Bone marrow (tissue), 2 donors: Measurements from ENCODE around the gene HORMAD1.
"Not testable (repeated sequence)": the region's sequence is repeated elsewhere in the genome, so short reads cannot be mapped to it uniquely, and the experiment has no call there.

Experiments used
- DNase-seq, 2 donors: peaks; one replicate each; lab custom pipeline; 2025; lab: John Stamatoyannopoulos, UW

Gene HORMAD1, protein sequence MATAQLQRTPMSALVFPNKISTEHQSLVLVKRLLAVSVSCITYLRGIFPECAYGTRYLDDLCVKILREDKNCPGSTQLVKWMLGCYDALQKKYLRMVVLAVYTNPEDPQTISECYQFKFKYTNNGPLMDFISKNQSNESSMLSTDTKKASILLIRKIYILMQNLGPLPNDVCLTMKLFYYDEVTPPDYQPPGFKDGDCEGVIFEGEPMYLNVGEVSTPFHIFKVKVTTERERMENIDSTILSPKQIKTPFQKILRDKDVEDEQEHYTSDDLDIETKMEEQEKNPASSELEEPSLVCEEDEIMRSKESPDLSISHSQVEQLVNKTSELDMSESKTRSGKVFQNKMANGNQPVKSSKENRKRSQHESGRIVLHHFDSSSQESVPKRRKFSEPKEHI

GRCh38 chr1:150720703-150721102 is at the start of gene HORMAD1:
HORMAD1 (minus strand) TSS chr1:150720895; CDS start chr1:150719505, 1,390 bp downstream.
- DNase-seq, result no peak

DNA sequence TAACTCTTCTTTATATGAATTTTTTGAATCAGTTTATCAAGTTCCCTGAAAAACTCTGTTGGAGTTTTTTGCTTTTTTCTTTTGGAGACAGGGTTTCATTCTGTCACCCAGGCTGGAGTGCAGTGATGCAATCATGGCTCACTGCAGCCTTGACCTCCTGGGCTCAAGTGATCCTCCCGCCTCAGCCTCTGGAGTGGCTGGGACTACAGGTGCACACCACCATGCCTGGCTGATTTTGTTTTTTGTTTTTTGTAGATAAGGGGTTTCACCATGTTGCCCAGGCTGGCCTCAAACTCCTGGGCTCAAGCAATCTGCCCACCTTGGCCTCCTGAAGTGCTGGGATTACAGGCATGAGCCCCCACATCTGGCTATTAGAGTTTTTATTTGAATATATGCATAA is 47.0 kb upstream of the HORMAD1 start:
- not testable (repeated sequence) for DNase-seq

DNA sequence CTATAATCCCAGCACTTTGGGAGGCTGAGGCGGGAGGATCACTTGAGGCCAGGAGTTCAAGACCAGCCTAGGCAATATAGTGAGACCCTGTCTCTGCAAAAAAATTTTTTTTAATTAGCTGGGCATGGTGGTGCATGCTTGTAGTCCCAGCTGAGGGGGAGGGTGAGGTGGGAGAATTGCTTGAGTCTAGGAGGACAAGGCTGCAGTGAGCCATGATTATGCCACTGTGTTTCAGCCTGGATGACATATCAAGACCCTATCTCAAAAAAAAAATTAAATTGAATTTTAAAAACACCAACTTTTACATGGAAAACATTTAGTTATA is 45.2 kb upstream of the HORMAD1 start:
- DNase-seq, result not testable (repeated sequence)

- DNase-seq, result peak in 1 of 2 donors; percentile 84
These were observed 44.7 kb upstream of the HORMAD1 start, which contains the start of gene CTSS for GRCh38 chr1:150765296-150765976. CTSS (minus strand) TSS chr1:150765778; CDS start chr1:150764763, 1,015 bp downstream.

- DNase-seq, result no peak
These were observed 44.0 kb upstream of the HORMAD1 start for GRCh38 chr1:150764617-150765101.

DNA sequence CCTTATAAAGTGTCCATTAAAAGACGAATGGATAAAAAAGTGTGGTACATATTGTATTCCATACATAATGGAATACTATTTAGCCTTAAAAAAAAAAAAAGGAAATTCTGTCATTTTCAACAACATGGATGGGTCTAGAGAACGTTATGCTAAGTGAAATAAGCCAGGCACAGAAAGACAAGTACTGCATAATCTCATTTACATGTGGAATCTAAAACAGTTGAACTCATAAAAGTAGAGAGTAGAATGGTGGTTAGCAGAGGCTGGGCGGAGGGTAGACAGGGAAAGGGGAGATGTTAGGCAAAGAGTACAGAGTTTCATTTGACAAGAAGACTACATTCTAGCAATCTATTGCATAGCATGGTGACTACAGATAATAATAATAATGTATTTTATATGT is 42.3 kb upstream of the HORMAD1 start:
- no peak for DNase-seq

DNA sequence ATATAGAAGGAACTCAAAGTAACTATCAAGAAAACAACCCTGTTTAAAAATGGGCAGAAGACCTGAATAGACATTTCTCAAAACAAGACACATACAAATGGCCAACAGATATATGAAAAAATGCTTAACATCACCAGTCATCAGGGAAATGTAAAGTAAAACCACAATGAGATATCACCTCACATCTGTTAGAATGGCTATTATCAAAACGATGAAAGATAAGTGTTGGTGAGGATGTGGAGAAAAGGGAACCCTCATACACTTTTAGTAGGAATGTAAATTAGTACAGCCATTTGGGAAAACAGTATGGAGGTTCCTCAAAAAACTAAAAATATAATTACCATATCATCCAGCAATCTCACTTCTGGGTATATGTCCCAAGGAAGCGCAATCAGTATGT is 41.9 kb upstream of the HORMAD1 start:
- DNase-seq, result no peak

- DNase-seq, result no peak
These were observed 41.1 kb upstream of the HORMAD1 start for GRCh38 chr1:150761801-150762200.

DNA sequence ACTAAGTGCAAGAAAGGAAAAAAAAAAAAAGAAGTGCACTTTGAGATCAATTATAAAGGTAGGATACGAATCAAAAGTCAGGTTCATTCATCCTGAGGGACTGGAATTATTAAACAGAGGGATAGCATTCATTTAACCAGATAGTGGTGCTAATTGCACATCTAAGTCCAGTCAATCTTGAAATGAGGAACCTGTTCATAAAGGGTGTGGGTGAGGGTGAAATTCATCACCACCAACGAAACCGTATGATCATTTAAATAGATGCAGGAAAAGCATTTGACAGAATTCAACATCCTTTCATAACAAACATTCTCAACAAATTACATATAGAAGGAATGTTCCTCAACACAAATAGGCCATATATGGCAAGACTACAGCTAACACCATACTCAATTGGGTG is 39.3 kb upstream of the HORMAD1 start:
- peak in 1 of 2 donors; percentile 29 for DNase-seq

GRCh38 chr1:150753416-150753815 is 32.7 kb upstream of the HORMAD1 start:
- DNase-seq, result no peak

DNA sequence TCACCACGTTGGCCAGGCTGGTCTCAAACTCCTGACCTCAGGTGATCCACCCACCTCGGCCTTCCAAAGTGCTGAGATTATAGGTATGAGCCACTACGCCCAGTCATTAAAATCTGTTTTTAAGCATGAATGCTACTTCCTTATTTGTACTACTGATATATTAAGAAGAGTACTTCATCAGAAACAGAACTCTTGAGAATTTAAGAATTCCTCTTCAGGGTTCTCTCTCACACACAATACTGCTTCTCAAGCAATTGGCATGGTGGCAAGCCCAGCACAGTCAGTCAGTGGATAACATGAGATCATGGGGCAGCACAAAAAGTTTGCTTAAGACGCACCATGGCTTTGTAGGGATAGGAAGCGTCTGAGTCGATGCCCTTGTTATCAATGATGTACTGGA is 30.7 kb upstream of the HORMAD1 start:
- no peak for DNase-seq

DNA sequence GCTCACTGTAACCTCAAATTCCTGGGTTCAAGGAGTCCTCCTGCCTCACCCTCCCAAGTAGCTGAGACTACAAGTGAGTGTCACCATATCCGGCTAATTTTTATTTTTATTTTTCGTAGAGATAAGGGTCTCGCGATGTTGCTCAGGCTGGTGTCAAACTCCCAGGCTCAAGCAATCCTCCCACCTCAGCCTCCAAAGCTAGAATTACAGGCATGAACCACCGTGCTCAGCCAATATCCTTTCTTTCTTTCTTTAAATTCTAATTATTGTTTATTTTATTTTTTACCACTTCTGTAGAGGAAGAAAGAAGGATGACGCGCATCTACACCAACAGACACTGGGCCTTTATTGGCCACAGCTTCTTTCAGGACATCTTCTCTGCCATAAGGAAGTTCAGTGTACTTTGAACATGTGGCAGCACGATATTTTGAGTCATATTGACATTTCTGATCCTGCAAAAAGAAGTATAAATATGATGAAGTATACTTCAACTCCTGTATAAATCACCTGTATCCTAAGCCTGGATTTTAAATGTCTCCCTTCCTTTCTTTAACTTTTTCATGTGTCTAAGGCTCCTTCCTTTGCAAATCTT is 29.1 kb upstream of the HORMAD1 start:
- no peak for DNase-seq

DNA sequence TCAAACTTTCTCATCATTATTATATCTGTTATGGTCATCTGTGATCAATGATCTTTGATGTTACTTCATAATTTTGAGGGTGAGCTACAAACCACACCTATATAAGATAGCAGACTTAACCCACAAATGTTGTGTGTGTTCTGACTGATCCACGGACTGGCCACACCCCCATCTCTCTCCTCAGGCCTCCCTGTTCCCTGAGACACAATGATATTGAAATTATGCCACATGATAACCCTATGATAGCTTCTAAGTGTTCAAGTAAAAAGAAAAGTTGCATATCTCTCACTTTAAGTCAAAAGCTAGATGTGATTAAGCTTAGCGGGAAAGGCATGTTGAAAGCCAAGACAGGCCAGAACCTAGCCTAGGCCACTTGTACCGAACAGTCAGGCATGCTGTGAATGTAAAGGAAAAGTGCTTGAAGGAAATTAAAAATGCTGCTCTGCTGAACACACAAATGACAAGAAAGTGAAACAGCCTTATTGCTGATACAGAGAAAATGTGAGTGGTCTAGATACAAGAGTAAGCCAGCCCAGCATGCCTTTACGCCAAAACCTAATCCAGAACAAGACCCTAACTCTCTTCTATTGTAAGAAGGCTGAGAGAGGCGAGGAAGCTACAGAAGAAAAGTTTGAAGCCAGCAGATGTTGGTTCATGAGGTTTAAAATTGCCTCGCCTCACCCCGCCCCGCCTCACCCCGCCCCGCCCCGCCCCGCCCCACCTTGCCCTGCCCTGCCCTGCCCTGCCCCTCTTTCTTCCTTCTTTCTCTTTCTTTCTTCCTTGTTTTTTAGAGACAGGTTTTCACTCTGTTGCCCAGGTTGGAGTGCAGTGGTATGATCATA is 28.4 kb upstream of the HORMAD1 start:
- DNase-seq, result no peak

DNA sequence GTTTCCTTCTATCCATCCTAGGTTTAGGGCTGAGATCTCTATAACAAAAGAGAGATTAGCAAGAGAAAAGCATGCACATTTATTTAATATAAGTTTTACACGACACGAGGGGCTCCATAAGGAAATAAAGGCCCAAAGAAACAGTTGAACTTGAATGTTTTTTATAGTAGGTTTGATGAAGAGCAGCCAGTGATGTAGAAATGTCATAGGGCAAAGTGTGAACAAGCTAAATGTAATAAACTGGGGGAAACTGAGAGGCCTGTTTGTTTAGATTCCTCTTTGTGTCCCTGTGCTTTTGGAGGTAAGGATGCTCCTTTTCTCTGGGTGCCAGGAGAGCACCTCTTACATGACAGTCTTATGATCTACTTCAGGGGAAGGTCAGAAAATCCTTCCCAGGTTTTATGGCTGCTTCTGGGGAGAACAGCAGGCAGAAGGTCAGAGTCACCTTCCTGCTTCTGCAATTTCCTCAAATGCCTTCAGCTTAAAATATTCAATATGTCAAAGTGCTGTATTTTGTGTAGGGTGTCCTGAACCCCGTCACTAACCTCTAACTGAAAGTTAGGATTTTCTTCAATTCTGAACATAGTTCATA is 9.5 kb upstream of the HORMAD1 start:
- DNase-seq, result no peak

DNA sequence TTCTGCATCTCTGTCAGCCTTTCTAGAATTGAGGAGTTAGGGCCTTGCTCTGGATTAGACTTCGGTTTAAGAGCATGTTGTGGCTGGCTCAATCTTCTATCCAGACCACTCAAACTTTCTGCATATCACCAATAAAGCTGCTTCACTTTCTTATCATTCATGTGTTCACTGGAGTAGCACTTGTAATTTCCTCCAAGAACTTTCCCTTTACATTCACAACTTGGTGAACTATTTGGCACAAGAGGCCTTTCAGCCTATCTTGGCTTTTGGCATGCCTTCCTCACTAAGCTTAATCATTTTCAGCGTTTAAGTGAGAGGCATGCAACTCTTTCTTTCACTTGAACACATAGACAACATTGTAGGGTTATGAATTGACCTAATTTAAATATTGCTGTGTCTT is 3.6 kb upstream of the HORMAD1 start:
- DNase-seq, result no peak

- no peak for DNase-seq
These were observed 597 bp downstream of the HORMAD1 start for GRCh38 chr1:150720098-150720497.

- no peak for DNase-seq
These were observed 2.3 kb downstream of the HORMAD1 start for GRCh38 chr1:150718225-150718891.

- DNase-seq, result not testable (repeated sequence)
These were observed 11.7 kb downstream of the HORMAD1 start for GRCh38 chr1:150709031-150709430.

GRCh38 chr1:150708595-150708994 is 12.1 kb downstream of the HORMAD1 start:
- no peak for DNase-seq

DNA sequence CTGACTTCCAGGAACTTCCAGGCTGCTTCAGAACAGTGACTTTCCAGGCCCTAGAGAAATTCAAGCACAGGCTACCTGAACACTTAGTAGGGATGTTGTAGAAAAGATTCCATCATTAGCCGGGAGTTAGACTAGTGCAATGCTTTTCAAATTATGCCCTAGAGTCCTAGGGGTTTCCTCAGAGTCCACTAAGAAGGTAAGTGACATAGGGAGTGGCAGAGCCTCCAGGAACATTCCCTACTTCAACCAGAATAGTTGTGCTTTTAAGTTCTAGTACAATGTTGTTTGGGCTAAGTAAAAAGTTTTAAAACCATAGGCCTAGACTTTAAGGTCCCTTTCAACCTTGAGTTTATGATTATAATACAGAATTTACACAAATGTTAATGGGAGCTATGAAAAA is 14.6 kb downstream of the HORMAD1 start:
- DNase-seq, result no peak

DNA sequence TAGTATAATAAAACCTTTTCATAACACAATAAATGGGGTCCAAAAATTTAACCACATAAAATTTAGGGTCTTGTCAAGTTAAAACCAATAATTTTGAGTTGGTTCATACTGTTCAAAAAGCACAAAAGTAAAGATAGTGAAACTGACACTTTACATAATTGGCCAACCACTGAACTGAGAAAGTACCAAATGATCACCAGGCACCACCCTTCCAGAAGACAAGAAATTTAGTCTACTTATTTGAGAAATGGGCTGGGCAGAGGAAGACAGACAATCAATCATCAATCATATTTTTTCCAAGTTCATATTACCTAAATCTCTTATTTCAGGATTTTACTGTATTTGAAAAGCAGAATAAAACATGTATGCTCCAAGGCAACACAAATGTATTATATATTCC is 17.3 kb downstream of the HORMAD1 start:
- DNase-seq, result no peak
